ENCODE results near the gene CREBL2.

Gene CREBL2

GRCh38 chr12:12604740-12605139 is 6.9 kb upstream of the CREBL2 start:
- TF ChIP-seq BHLHE40 (IDR thresholded peaks at IDR 0.05; ENCODE audit: borderline replicate concordance) (no peak), ARNT (IDR thresholded peaks at IDR 0.05) (no peak), ELF4 (IDR thresholded peaks at IDR 0.05) (no peak)
- ChIA-PET POLR2A (interaction anchor here (0.6 kb wide), 1 partner anchor 12 kb away, joined by 3 read pairs; no protein-coding TSS in a partner anchor), CTCF (no interaction called here)
- DNase-seq (ENCODE audit: extremely low spot score) = no peak

DNA sequence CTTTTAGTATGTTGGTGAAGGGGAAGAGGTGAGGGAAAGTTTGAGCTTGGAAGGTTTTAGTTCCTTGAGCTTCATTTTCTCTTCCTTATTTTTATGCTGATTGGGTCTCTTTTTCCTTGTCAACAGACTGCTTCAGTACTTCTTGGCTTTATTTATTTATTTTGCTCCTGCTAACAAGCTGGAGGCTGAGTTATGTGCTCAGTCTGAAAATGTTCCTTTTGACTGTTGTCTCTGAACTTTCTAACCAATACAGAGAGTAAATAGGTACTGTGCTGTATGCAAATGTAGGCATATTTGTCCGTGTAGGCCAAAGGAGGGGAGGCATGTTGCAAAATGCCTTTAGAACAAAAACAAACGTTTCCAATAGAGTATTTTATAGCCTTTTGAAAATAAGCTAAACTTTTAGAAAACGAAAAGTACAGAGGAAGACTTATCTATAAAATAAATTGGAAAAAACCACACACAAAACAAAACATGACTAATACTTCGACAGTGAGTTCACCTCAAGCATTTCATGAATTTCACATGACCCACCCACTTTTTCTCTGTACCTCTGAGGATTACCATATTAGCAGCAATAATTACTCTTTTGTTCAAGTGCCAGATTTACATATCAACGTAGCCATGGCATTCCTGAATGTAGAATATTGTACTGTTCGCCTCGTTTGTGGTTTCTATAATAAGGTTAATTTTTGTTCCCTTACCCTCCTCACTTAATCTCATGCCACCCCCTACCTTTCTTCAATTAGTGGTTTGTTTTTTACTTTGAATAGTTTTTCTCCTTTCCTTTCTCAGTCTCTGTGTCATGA is 4.7 kb upstream of the CREBL2 start:
- no peak for DNase-seq (ENCODE audit: extremely low spot score)
- CTCF ChIA-PET = interaction anchor here (0.6 to 1.0 kb wide), 2 partner anchors 212 to 230 kb away, joined by 3 to 4 read pairs; no protein-coding TSS in a partner anchor
- POLR2A ChIA-PET = no interaction called here
- TF ChIP-seq BHLHE40 (IDR thresholded peaks at IDR 0.05; ENCODE audit: borderline replicate concordance) = no peak
- no peak for TF ChIP-seq FOXK2 (IDR thresholded peaks at IDR 0.05)
- no peak for TF ChIP-seq ARNT (IDR thresholded peaks at IDR 0.05)
- TF ChIP-seq FOXA1 (IDR thresholded peaks at IDR 0.05) = no peak
- TF ChIP-seq, protein P1, sequence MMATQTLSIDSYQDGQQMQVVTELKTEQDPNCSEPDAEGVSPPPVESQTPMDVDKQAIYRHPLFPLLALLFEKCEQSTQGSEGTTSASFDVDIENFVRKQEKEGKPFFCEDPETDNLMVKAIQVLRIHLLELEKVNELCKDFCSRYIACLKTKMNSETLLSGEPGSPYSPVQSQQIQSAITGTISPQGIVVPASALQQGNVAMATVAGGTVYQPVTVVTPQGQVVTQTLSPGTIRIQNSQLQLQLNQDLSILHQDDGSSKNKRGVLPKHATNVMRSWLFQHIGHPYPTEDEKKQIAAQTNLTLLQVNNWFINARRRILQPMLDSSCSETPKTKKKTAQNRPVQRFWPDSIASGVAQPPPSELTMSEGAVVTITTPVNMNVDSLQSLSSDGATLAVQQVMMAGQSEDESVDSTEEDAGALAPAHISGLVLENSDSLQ (IDR thresholded peaks at IDR 0.05) = no peak
- TF ChIP-seq ZNF384 (IDR thresholded peaks at IDR 0.05) = no peak
- TF ChIP-seq SUZ12 (IDR thresholded peaks at IDR 0.05) = no peak

DNA sequence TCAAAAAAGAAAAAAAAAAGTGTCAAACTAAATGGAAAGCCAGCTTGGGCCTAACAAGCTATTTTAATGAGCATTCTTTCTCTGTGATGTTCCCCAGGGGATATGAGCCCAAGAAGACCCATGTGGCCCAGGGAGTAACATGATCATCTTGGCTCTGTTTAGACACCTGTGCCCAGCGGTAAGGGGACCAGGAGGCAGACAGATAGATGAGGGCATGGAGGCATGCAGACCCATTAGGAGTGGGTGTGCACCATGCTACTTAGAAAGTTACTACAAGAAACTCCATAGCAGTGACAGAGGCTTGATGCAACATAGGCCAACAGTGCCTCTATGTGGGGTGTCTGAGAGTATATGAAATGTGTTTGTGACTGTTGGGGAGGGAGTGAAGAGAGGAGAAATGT is 3.1 kb upstream of the CREBL2 start:
- POLR2A ChIA-PET = no interaction called here
- CTCF ChIA-PET = interaction anchor here (0.7 kb wide), 1 partner anchor 9 kb away, joined by 3 read pairs; no protein-coding TSS in a partner anchor
- TF ChIP-seq CTBP1 (IDR thresholded peaks at IDR 0.05; ENCODE audit: borderline replicate concordance) (no peak), ZNF384 (IDR thresholded peaks at IDR 0.05) (no peak), ELF4 (IDR thresholded peaks at IDR 0.05) (no peak), LEF1 (IDR thresholded peaks at IDR 0.05; ENCODE audit: borderline replicate concordance) (no peak), SUZ12 (IDR thresholded peaks at IDR 0.05) (no peak), FOXK2 (IDR thresholded peaks at IDR 0.05) (no peak), NFRKB (IDR thresholded peaks at IDR 0.05) (no peak), L3MBTL2 (conservative IDR thresholded peaks at IDR 0.05) (no peak), SP1 (IDR thresholded peaks at IDR 0.05) (no peak)
- TF ChIP-seq, protein P1 (IDR thresholded peaks at IDR 0.05) = no peak

DNA sequence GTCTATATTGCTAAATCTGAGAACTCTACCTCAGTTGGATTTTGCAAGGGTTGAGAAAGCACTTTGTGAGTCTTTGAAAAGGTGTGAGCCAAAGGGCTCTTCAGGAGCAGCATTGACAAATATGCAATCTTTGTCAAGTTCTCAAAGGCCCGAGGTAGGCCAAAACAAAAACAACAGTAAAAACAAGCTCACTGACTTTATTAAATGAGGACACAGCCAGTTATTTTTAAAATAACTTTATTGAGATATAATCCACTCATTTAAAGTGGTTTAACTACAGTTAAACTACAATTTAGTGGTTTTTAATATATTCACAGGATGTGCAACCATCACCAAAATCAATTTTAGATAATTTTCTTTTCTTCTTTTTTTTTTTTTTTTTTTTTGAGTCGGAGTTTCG is 2.0 kb upstream of the CREBL2 start:
- CTCF ChIA-PET = interaction anchor here (0.5 kb wide), 1 partner anchor 682 kb away, joined by 3 read pairs; no protein-coding TSS in a partner anchor
- no peak for DNase-seq (ENCODE audit: extremely low spot score)
- no peak for TF ChIP-seq FOXM1 (IDR thresholded peaks at IDR 0.05; ENCODE audit: borderline replicate concordance)
- TF ChIP-seq NFRKB (IDR thresholded peaks at IDR 0.05) = no peak
- POLR2A ChIA-PET = interaction anchor here (1.1 kb wide), 1 partner anchor 47 kb away, joined by 3 read pairs; the partner anchor contains the start of gene DUSP16

More for the DNA sequence above, 3.1 kb upstream of the CREBL2 start:
- DNase-seq (ENCODE audit: extremely low spot score) = no peak

DNA sequence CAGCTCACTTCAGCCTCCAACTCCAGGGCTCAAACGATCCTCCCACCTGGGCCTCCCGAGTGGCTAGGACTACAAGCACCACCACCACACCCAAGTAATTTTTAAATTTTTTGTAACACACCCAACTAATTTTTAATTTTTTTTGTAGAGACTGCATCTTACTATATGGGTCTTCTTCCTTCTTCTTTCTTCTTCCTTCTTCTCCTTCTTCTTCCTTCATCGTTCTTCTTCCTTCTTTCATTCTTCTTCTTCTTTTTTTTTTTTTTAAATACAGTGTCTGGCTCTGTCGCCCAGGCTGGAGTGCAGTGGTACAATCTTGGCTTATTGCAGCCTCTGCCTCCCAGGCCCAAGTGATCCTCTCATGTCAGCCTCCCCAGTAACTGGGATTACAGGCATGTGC is 965 bp upstream of the CREBL2 start:
- POLR2A ChIA-PET = interaction anchor here (1.1 to 1.5 kb wide), 2 partner anchors 11 to 48 kb away, joined by 3 to 7 read pairs; partner anchors contain the start of gene DUSP16
- DNase-seq (ENCODE audit: extremely low spot score) = no peak
- no peak for TF ChIP-seq SP1 (IDR thresholded peaks at IDR 0.05)
- no peak for TF ChIP-seq ZNF384 (IDR thresholded peaks at IDR 0.05)
- no peak for TF ChIP-seq SUZ12 (IDR thresholded peaks at IDR 0.05)
- TF ChIP-seq L3MBTL2 (conservative IDR thresholded peaks at IDR 0.05) = no peak
- TF ChIP-seq, protein P1 (IDR thresholded peaks at IDR 0.05) = no peak
- no peak for TF ChIP-seq FOXA1 (IDR thresholded peaks at IDR 0.05)
- TF ChIP-seq TARDBP (IDR thresholded peaks at IDR 0.05) = no peak
- no peak for TF ChIP-seq NFRKB (IDR thresholded peaks at IDR 0.05)
- no peak for TF ChIP-seq ELF4 (IDR thresholded peaks at IDR 0.05)
- no peak for TF ChIP-seq FOXM1 (IDR thresholded peaks at IDR 0.05; ENCODE audit: borderline replicate concordance)
- no peak for TF ChIP-seq ARNT (IDR thresholded peaks at IDR 0.05)
- TF ChIP-seq BHLHE40 (IDR thresholded peaks at IDR 0.05; ENCODE audit: borderline replicate concordance) = no peak
- no peak for TF ChIP-seq HDGF (IDR thresholded peaks at IDR 0.05; ENCODE audit: borderline replicate concordance)
- no peak for TF ChIP-seq LEF1 (IDR thresholded peaks at IDR 0.05; ENCODE audit: borderline replicate concordance)
- no peak for TF ChIP-seq FOXK2 (IDR thresholded peaks at IDR 0.05)
- TF ChIP-seq CTBP1 (IDR thresholded peaks at IDR 0.05; ENCODE audit: borderline replicate concordance) = no peak
- CTCF ChIA-PET = no interaction called here

- POLR2A ChIA-PET = interaction anchor here (0.5 to 1.5 kb wide), 10 partner anchors 10 to 240 kb away, joined by 3 to 7 read pairs (median 4); partner anchors contain the start of gene DUSP16
- DNase-seq (ENCODE audit: extremely low spot score) = peak; percentile 28
- TF ChIP-seq SUZ12 (IDR thresholded peaks at IDR 0.05) = no peak
- TF ChIP-seq SP1 (IDR thresholded peaks at IDR 0.05) = no peak
- no peak for TF ChIP-seq LEF1 (IDR thresholded peaks at IDR 0.05; ENCODE audit: borderline replicate concordance)
- no peak for TF ChIP-seq CTBP1 (IDR thresholded peaks at IDR 0.05; ENCODE audit: borderline replicate concordance)
- no peak for TF ChIP-seq ELF4 (IDR thresholded peaks at IDR 0.05)
- no peak for TF ChIP-seq L3MBTL2 (conservative IDR thresholded peaks at IDR 0.05)
- no peak for TF ChIP-seq FOXA1 (IDR thresholded peaks at IDR 0.05)
- TF ChIP-seq FOXK2 (IDR thresholded peaks at IDR 0.05) = no peak
- no peak for TF ChIP-seq HDGF (IDR thresholded peaks at IDR 0.05; ENCODE audit: borderline replicate concordance)
- no peak for TF ChIP-seq ARNT (IDR thresholded peaks at IDR 0.05)
- TF ChIP-seq TARDBP (IDR thresholded peaks at IDR 0.05) = no peak
- CTCF ChIA-PET = interaction anchor here (0.5 kb wide), 1 partner anchor 57 kb away, joined by 4 read pairs; no protein-coding TSS in a partner anchor
Measured at GRCh38 chr12:12612358-12612757, 682 bp downstream of the CREBL2 start.

Measured in HEK293T (cell line).